Fibroblast of lung (primary cell): ENCODE data around the gene HAAO. TPM values are rescaled to one million over a fixed set of nuclear protein-coding genes. Genes with fewer than 3 reads are reported as not detected.

Source experiments
- DNase-seq, 2 donors: peaks; one replicate each; pipeline versions ENCODE4 v3.0.0 to v3.0.0-alpha.2; 2010; ENCODE audit warnings: low read depth in 2 of 2
- H2AFZ ChIP-seq: 2 replicates; pipeline ENCODE4 v1.5.1; 2012; ENCODE audit warnings: low read length, control low read depth, inconsistent platforms
- H3K27ac ChIP-seq: 2 replicates; pipeline ENCODE4 v1.5.1; 2011; ENCODE audit warnings: low read length, control low read depth; ENCODE audit not compliant: insufficient read depth
- H3K27me3 ChIP-seq: 2 replicates; pipeline ENCODE4 v1.5.1; 2011; ENCODE audit warnings: mild to moderate bottlenecking, low read length; ENCODE audit not compliant: control insufficient read depth, insufficient read depth
- H3K36me3 ChIP-seq: 2 replicates; pipeline ENCODE4 v1.5.1; 2011; ENCODE audit warnings: low read length; ENCODE audit not compliant: control insufficient read depth, insufficient read depth
- H3K4me1 ChIP-seq: 2 replicates; pipeline ENCODE4 v1.5.1; 2011; ENCODE audit warnings: low read length; ENCODE audit not compliant: control insufficient read depth, insufficient read depth; ENCODE audit errors: extremely low read depth
- H3K4me2 ChIP-seq: 2 replicates; pipeline ENCODE4 v1.5.1; 2011; ENCODE audit warnings: low read length, control low read depth; ENCODE audit not compliant: insufficient read depth; ENCODE audit errors: extremely low read depth
- H3K4me3 ChIP-seq, 4 experiments: fragments of 200-600 bp in 1 of 4; sonication (generic) in 1 of 4; replicated peaks in 1 of 4; 2 replicates each; pipeline ENCODE4 v1.5.1; 2011 to 2016; ENCODE audit warnings: low read length in 4 of 4, low read depth in 3 of 4, mild to moderate bottlenecking in 3 of 4, control low read depth in 2 of 4, inconsistent platforms in 1 of 4, mixed read lengths in 1 of 4; ENCODE audit not compliant: insufficient read depth in 1 of 4; ENCODE audit errors: control extremely low read depth in 1 of 4
- H3K79me2 ChIP-seq: 2 replicates; pipeline ENCODE4 v1.5.1; 2012; ENCODE audit warnings: mild to moderate bottlenecking, low read length, inconsistent platforms; ENCODE audit not compliant: control insufficient read depth, insufficient read depth
- H3K9ac ChIP-seq: 2 replicates; pipeline ENCODE4 v1.5.1; 2011; ENCODE audit warnings: mild to moderate bottlenecking, low read length, control low read depth; ENCODE audit not compliant: insufficient read depth
- H3K9me3 ChIP-seq: 2 replicates; pipeline ENCODE4 v1.5.1; 2012; ENCODE audit warnings: low read depth, low read length; ENCODE audit not compliant: control insufficient read depth, insufficient read depth
- H4K20me1 ChIP-seq: 2 replicates; pipeline ENCODE4 v1.5.1; 2011; ENCODE audit warnings: low read length; ENCODE audit not compliant: control insufficient read depth, insufficient read depth; ENCODE audit errors: extremely low read depth
- EZH2 ChIP-seq: IDR thresholded peaks from 2 replicates; pipeline ENCODE4 v1.5.1; 2012; ENCODE audit warnings: low read length, control low read depth, mild to moderate bottlenecking; ENCODE audit errors: missing control alignments
- polyA plus RNA-seq, 2 donors: library from polyadenylated mRNA; depleted of rRNA in 1 of 2; stranded (reverse) in 1 of 2; unstranded in 1 of 2; fragments of >200 nt; gene quantifications; 2 replicates each; pipeline ENCODE4 v1.2.1, GENCODE V29; 2011 to 2012; ENCODE audit warnings: missing spikeins in 1 of 2
- total RNA-seq: library from RNA; depleted of rRNA; stranded (reverse); fragments of >200 nt; gene quantifications from 2 replicates; pipeline ENCODE4 v1.2.1, GENCODE V29; 2014
- TF ChIP-seq, protein P1 (sequence below), 2 donors: IDR thresholded peaks in 1 of 2; conservative IDR thresholded peaks in 1 of 2; 1 replicate in 1 of 2; 2 replicates in 1 of 2; pipeline ENCODE4 v1.5.1; 2011 to 2012; ENCODE audit warnings: low read length in 2 of 2, control low read depth in 1 of 2, inconsistent platforms in 1 of 2, low read depth in 1 of 2, mild to moderate bottlenecking in 1 of 2

Gene HAAO
- total and polyA plus RNA-seq, 2 donors (not counting 1 experiment from before 2014, with no cell fraction given) = 0.58 to 4.1 TPM

DNA sequence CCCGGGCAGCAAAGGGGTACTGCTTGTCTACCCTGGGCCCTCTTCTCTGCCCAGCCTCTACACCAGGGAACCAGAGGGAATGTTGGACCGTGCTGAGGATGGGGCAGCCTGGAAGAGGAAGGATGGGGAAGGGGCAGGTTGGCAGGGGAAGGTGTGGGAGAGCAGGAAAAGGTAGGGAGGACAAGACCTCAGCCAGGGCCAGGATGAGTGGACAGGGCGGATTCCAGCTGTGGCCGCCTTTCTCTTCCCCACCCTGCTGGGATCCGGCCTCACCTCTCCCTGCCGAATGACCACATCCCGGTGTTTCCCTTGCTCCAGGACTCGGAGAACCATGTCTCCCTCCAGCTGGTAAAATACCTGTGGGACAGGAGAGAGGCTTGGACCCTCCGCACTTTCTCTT is 8.9 kb downstream of the HAAO start:
- Histone ChIP-seq H3K36me3 (no peaks in the 10 kb centered on the region), H3K4me2 (no peak overlapping the region), H3K4me1 (no peaks in the 10 kb centered on the region), H3K9me3 (no peaks in the 10 kb centered on the region), H4K20me1 (no peaks in the 10 kb centered on the region), H3K4me3 (no peak overlapping the region), H2AFZ (no peak overlapping the region), H3K27me3 (no peaks in the 10 kb centered on the region), H3K9ac (no peak overlapping the region), H3K27ac (no peak overlapping the region), H3K79me2 (no peaks in the 10 kb centered on the region)
- no peak for DNase-seq
- TF ChIP-seq EZH2 = no peak
- TF ChIP-seq, protein P1, sequence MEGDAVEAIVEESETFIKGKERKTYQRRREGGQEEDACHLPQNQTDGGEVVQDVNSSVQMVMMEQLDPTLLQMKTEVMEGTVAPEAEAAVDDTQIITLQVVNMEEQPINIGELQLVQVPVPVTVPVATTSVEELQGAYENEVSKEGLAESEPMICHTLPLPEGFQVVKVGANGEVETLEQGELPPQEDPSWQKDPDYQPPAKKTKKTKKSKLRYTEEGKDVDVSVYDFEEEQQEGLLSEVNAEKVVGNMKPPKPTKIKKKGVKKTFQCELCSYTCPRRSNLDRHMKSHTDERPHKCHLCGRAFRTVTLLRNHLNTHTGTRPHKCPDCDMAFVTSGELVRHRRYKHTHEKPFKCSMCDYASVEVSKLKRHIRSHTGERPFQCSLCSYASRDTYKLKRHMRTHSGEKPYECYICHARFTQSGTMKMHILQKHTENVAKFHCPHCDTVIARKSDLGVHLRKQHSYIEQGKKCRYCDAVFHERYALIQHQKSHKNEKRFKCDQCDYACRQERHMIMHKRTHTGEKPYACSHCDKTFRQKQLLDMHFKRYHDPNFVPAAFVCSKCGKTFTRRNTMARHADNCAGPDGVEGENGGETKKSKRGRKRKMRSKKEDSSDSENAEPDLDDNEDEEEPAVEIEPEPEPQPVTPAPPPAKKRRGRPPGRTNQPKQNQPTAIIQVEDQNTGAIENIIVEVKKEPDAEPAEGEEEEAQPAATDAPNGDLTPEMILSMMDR (conservative IDR thresholded peaks at IDR 0.05 in 1 of 2, IDR thresholded peaks at IDR 0.05 in 1 of 2; ENCODE audit: low read depth in 1 of 2, low read length in 2 of 2) = no peak

DNA sequence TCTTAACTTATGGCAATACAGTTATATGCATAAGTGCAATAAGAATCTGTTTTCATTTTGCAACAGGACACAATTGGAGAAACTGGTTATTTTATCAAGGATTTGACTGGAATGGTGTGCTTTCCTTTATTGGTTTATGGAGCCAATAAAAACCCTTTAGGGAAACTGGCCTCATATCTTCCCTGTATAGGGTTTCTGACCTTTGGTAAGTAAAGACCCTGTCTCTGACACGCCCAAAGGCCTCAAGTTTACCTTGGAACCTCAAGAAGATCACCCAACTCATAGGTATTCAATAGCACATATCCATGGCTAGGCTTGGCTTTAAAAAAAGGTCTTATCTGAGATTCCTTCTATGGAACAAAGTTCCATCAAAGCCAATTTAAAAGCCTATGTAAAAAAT is 11.2 kb downstream of the HAAO start:
- no peaks in the 10 kb centered on the region for H3K9me3 ChIP-seq
- H3K4me1 ChIP-seq = no peaks in the 10 kb centered on the region
- no peak overlapping the region for H2AFZ ChIP-seq
- TF ChIP-seq EZH2 = no peak
- TF ChIP-seq, protein P1 (conservative IDR thresholded peaks at IDR 0.05 in 1 of 2, IDR thresholded peaks at IDR 0.05 in 1 of 2; ENCODE audit: low read depth in 1 of 2, low read length in 2 of 2) = no peak
- no peaks in the 10 kb centered on the region for H4K20me1 ChIP-seq
- H3K4me3 ChIP-seq = no peak overlapping the region
- no peak for DNase-seq
- H3K27ac ChIP-seq = no peak overlapping the region
- H3K36me3 ChIP-seq = no peaks in the 10 kb centered on the region
- H3K4me2 ChIP-seq = no peak overlapping the region
- no peaks in the 10 kb centered on the region for H3K27me3 ChIP-seq
- H3K9ac ChIP-seq = no peak overlapping the region
- no peaks in the 10 kb centered on the region for H3K79me2 ChIP-seq

DNA sequence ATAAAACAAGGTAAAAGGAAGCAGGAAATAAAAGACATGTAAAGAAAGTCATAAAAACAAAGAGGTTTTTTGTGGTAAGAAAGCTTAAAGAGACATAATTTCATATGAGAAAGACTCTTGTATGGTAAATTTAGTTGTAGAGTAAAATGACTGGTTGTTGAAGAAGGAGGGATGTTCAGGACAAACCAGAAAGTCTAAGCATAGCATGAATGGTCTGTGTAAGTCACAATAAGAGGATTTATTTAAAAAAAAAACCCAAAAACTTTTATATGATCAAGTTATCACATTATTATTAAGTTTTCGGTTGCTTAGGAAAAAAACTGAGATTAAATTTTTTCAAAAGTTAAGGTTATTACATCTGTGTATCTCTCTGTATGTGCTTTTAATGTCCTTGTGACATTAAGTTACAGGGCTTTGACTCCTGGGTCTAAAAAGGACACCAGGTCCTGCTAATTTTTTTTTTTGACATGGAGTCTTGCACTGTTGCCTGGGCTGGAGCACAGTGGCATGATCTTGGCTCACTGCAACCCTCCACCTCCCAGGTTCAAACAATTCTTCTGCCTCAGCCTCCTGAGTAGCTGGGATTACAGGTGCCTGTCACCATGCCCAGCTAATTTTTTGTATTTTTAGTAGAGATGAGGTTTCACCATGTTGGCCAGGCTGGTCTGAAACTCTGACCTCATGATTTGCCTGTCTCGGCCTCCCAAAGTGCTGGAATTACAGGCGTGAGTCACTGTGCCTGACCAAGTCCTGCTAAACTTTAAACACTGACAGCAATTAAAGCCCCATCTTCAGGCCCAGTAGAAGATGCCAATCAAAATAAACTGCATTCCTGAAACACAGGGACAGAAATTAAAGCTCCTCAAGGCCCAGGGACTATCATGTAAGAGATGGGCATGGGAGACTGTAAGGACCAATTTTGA is 14.2 kb downstream of the HAAO start:
- H3K9me3 ChIP-seq = no peaks in the 10 kb centered on the region
- H3K4me1 ChIP-seq = no peaks in the 10 kb centered on the region
- no peak for DNase-seq
- no peaks in the 10 kb centered on the region for H3K79me2 ChIP-seq
- no peaks in the 10 kb centered on the region for H4K20me1 ChIP-seq
- TF ChIP-seq, protein P1 (conservative IDR thresholded peaks at IDR 0.05 in 1 of 2, IDR thresholded peaks at IDR 0.05 in 1 of 2; ENCODE audit: low read depth in 1 of 2, low read length in 2 of 2) = no peak
- no peak for TF ChIP-seq EZH2
- no peak overlapping the region for H3K4me2 ChIP-seq
- no peak overlapping the region for H2AFZ ChIP-seq
- no peak overlapping the region for H3K4me3 ChIP-seq
- no peak overlapping the region for H3K27ac ChIP-seq
- no peak overlapping the region for H3K9ac ChIP-seq
- H3K27me3 ChIP-seq = no peaks in the 10 kb centered on the region
- H3K36me3 ChIP-seq = no peaks in the 10 kb centered on the region
